ENCODE results near the gene STXBP1.

DNA sequence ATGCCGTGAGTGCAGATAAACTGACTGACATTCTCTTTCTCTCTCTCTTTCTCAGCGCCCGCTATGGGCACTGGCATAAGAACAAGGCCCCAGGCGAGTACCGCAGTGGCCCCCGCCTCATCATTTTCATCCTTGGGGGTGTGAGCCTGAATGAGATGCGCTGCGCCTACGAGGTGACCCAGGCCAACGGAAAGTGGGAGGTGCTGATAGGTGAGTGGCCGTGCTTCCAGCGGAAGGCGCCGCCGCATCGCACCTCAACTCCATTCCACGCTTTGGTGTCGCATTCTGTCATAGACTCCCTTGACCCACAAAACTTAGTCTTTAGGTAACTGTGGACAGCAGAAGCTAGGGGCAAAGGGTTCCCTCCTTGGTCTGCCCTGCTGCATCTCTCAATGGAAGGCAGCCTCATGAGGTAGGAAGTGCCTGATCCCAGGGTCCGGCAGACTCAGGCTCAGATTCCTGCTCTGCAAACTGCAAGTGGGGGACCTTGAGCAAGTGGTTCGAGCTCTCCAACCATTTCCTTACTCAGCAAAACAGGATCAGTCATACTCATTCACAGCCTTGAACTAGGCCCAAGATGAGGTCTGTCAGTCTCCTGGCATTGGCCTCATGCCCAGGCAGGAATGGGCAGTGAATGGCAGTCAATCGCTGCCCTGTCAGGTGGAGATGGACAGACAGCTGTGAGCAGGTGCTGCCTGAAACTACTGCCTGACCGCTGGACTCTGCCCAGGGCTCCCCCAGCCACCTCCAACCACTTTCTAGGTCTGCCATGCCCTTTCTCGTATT is 70.5 kb downstream of the STXBP1 start:
- TF ChIP-seq POLR2A (IDR thresholded peaks at IDR 0.05; ENCODE audit: low read depth, low read length) (no peak), POLR2AphosphoS5 (IDR thresholded peaks at IDR 0.05; ENCODE audit: low read depth, low read length) (no peak), TAF1 (IDR thresholded peaks at IDR 0.05; ENCODE audit: borderline replicate concordance, low read depth, low read length) (no peak)
